ENCODE measurements around the gene CLIP4.
A peak's percentile ranks its signal among the peaks of the same experiment; 100 is the strongest.

The CLIP4 gene, protein sequence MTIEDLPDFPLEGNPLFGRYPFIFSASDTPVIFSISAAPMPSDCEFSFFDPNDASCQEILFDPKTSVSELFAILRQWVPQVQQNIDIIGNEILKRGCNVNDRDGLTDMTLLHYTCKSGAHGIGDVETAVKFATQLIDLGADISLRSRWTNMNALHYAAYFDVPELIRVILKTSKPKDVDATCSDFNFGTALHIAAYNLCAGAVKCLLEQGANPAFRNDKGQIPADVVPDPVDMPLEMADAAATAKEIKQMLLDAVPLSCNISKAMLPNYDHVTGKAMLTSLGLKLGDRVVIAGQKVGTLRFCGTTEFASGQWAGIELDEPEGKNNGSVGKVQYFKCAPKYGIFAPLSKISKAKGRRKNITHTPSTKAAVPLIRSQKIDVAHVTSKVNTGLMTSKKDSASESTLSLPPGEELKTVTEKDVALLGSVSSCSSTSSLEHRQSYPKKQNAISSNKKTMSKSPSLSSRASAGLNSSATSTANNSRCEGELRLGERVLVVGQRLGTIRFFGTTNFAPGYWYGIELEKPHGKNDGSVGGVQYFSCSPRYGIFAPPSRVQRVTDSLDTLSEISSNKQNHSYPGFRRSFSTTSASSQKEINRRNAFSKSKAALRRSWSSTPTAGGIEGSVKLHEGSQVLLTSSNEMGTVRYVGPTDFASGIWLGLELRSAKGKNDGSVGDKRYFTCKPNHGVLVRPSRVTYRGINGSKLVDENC

GRCh38 chr2:29114946-29115609 is at the start of gene CLIP4:
Gene CLIP4 (plus strand): TSS chr2:29115415. CDS start chr2:29121389, 5,974 bp downstream.
- peak within 1 kb of the TSS; percentile 92 for H3K9ac ChIP-seq (ENCODE audit: low read length)
- DNase-seq (ENCODE audit: low read depth) = peak; percentile 88
- H3K4me3 ChIP-seq (ENCODE audit: low read length) = peak within 1 kb of the TSS; percentile 94
- peaks cover 53% of the 10 kb centered on the region for H3K4me1 ChIP-seq (ENCODE audit: control insufficient read depth, insufficient read depth, low read length)
- H3K27me3 ChIP-seq (replicated peaks; ENCODE audit: control insufficient read depth, insufficient read depth, low read length) = no peaks in the 10 kb centered on the region
- no peaks in the 10 kb centered on the region for H3K9me3 ChIP-seq (ENCODE audit: control insufficient read depth, low read length)
- no peaks in the 10 kb centered on the region for H3K36me3 ChIP-seq (ENCODE audit: control insufficient read depth, insufficient read depth, low read length, severe bottlenecking)

GRCh38 chr2:29066271-29066860 is 48.8 kb upstream of the CLIP4 start:
- no peak overlapping the region for H3K4me3 ChIP-seq (ENCODE audit: low read length)
- H3K9ac ChIP-seq (ENCODE audit: low read length) = no peak overlapping the region
- peak; percentile 79 for DNase-seq (ENCODE audit: low read depth)
- H3K27me3 ChIP-seq (replicated peaks; ENCODE audit: control insufficient read depth, insufficient read depth, low read length) = no peaks in the 10 kb centered on the region
- peaks cover 46% of the 10 kb centered on the region for H3K4me1 ChIP-seq (ENCODE audit: control insufficient read depth, insufficient read depth, low read length)
- H3K9me3 ChIP-seq (ENCODE audit: control insufficient read depth, low read length) = no peaks in the 10 kb centered on the region
- H3K36me3 ChIP-seq (ENCODE audit: control insufficient read depth, insufficient read depth, low read length, severe bottlenecking) = no peaks in the 10 kb centered on the region

DNA sequence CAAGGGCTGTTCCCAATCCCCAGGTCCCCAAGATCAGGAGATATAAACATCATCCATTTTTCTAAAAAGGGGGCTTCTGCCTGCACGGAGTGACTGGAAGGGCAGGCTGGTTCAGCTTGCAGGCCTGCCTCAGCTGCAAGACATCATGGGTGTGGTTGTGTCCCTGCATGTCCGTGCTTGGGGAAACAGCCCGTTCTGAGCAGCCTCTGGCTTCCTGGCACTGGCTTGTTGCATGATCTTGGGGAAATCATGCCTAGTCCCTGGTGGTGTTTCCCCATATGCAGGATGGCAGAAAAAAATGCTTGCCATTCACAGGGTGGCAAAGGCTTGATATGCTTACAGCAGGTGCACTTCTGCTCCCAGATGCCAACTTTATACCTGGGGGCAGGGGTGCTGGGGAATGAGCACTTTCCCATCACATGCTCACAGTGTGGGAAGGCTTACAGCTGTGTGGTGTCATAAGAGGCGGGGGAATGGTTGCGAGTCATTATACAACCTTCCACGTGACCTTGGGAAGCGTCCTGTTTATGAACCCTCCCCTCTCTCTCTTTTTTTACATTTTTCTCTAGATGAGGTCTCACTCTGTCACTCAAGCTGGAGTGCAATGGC is 48.1 kb upstream of the CLIP4 start:
- Histone ChIP-seq H3K4me3 (ENCODE audit: low read length) (no peak overlapping the region), H3K9ac (ENCODE audit: low read length) (no peak overlapping the region), H3K27me3 (replicated peaks; ENCODE audit: control insufficient read depth, insufficient read depth, low read length) (peaks cover 3% of the 10 kb centered on the region), H3K9me3 (ENCODE audit: control insufficient read depth, low read length) (no peaks in the 10 kb centered on the region), H3K4me1 (ENCODE audit: control insufficient read depth, insufficient read depth, low read length) (peaks cover 46% of the 10 kb centered on the region), H3K36me3 (ENCODE audit: control insufficient read depth, insufficient read depth, low read length, severe bottlenecking) (no peaks in the 10 kb centered on the region)
- DNase-seq (ENCODE audit: low read depth) = no peak

DNA sequence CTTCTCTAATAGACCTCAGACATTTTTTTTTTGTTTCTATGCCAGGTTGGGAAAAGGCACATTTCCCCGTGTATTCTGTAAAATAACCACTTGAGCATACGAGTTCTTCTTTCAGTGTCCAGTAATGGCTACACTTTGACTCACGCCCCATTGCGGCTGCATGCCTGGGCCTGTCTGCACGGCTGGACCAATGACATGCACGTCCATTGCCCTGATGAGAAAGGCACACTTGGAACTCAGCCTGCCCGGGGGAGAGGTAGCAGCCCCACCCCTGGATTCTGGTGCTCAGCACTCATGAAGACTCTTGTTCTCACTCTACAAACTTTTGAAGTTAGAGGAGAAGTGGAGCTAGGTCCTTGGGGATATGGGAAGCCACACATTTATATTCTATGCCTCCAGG is 46.7 kb upstream of the CLIP4 start:
- H3K36me3 ChIP-seq (ENCODE audit: control insufficient read depth, insufficient read depth, low read length, severe bottlenecking) = no peaks in the 10 kb centered on the region
- H3K4me3 ChIP-seq (ENCODE audit: low read length) = no peak overlapping the region
- no peaks in the 10 kb centered on the region for H3K9me3 ChIP-seq (ENCODE audit: control insufficient read depth, low read length)
- H3K9ac ChIP-seq (ENCODE audit: low read length) = no peak overlapping the region
- DNase-seq (ENCODE audit: low read depth) = no peak
- peaks cover 9% of the 10 kb centered on the region for H3K27me3 ChIP-seq (replicated peaks; ENCODE audit: control insufficient read depth, insufficient read depth, low read length)
- H3K4me1 ChIP-seq (ENCODE audit: control insufficient read depth, insufficient read depth, low read length) = peaks cover 37% of the 10 kb centered on the region

GRCh38 chr2:29070526-29070925 is 44.7 kb upstream of the CLIP4 start:
- no peak for DNase-seq (ENCODE audit: low read depth)
- peaks cover 9% of the 10 kb centered on the region for H3K27me3 ChIP-seq (replicated peaks; ENCODE audit: control insufficient read depth, insufficient read depth, low read length)
- no peaks in the 10 kb centered on the region for H3K36me3 ChIP-seq (ENCODE audit: control insufficient read depth, insufficient read depth, low read length, severe bottlenecking)
- H3K4me1 ChIP-seq (ENCODE audit: control insufficient read depth, insufficient read depth, low read length) = peaks cover 17% of the 10 kb centered on the region
- H3K4me3 ChIP-seq (ENCODE audit: low read length) = no peak overlapping the region
- no peaks in the 10 kb centered on the region for H3K9me3 ChIP-seq (ENCODE audit: control insufficient read depth, low read length)
- H3K9ac ChIP-seq (ENCODE audit: low read length) = no peak overlapping the region

- no peak for DNase-seq (ENCODE audit: low read depth)
- Histone ChIP-seq H3K9ac (ENCODE audit: low read length) (no peak overlapping the region), H3K4me3 (ENCODE audit: low read length) (no peak overlapping the region), H3K27me3 (replicated peaks; ENCODE audit: control insufficient read depth, insufficient read depth, low read length) (peaks cover 9% of the 10 kb centered on the region), H3K36me3 (ENCODE audit: control insufficient read depth, insufficient read depth, low read length, severe bottlenecking) (no peaks in the 10 kb centered on the region), H3K9me3 (ENCODE audit: control insufficient read depth, low read length) (no peaks in the 10 kb centered on the region), H3K4me1 (ENCODE audit: control insufficient read depth, insufficient read depth, low read length) (peaks cover 9% of the 10 kb centered on the region)
Observed at GRCh38 chr2:29071032-29071975, 43.9 kb upstream of the CLIP4 start.

GRCh38 chr2:29072251-29072650 is 43.0 kb upstream of the CLIP4 start:
- Histone ChIP-seq H3K4me3 (ENCODE audit: low read length) (no peak overlapping the region), H3K9me3 (ENCODE audit: control insufficient read depth, low read length) (no peaks in the 10 kb centered on the region), H3K27me3 (replicated peaks; ENCODE audit: control insufficient read depth, insufficient read depth, low read length) (peaks cover 9% of the 10 kb centered on the region), H3K9ac (ENCODE audit: low read length) (no peak overlapping the region), H3K36me3 (ENCODE audit: control insufficient read depth, insufficient read depth, low read length, severe bottlenecking) (no peaks in the 10 kb centered on the region), H3K4me1 (ENCODE audit: control insufficient read depth, insufficient read depth, low read length) (peaks cover 5% of the 10 kb centered on the region)
- DNase-seq (ENCODE audit: low read depth) = no peak

DNA sequence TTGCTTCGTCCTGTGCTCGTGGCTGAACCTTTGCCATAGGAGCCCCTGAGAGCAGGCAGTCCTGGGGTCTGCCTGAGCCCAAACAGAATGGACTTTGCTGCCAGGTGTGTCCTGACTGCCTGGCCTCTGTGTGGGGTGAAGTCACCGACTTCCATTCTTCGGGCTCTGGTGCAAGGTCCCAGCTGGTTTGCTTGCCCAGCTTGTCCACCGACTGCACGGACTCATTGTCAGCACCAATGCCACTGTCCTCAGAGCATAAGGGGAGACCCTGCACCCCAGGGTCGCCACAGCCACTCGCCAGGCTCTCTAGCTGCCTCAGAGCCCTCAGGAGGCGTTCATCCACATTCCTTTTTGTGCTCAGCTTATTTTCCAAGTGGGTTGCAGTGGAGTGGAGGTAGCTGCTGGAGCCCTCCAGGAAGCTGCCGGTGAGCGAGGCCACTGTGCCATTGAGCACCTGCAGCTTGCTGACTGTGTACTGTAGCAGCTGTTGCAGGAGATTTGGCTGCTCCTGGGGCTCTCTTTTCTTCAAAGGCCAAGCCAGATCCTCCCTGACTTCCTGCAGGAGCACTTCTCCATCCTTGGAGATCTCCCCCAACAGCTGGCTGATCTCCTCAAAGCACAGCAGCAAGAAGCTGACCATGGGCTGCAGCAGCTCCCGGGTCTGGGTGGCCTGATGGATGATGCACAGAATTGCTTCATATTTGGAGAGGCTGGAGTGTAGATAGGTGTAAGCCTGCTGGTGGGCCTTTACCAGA is 42.1 kb upstream of the CLIP4 start:
- peaks cover 5% of the 10 kb centered on the region for H3K4me1 ChIP-seq (ENCODE audit: control insufficient read depth, insufficient read depth, low read length)
- no peak overlapping the region for H3K4me3 ChIP-seq (ENCODE audit: low read length)
- H3K36me3 ChIP-seq (ENCODE audit: control insufficient read depth, insufficient read depth, low read length, severe bottlenecking) = no peaks in the 10 kb centered on the region
- H3K27me3 ChIP-seq (replicated peaks; ENCODE audit: control insufficient read depth, insufficient read depth, low read length) = peaks cover 9% of the 10 kb centered on the region
- H3K9ac ChIP-seq (ENCODE audit: low read length) = no peak overlapping the region
- DNase-seq (ENCODE audit: low read depth) = no peak
- no peaks in the 10 kb centered on the region for H3K9me3 ChIP-seq (ENCODE audit: control insufficient read depth, low read length)

- Histone ChIP-seq H3K9me3 (ENCODE audit: control insufficient read depth, low read length) (peaks cover 1% of the 10 kb centered on the region), H3K27me3 (replicated peaks; ENCODE audit: control insufficient read depth, insufficient read depth, low read length) (peaks cover 9% of the 10 kb centered on the region), H3K9ac (ENCODE audit: low read length) (no peak overlapping the region), H3K4me1 (ENCODE audit: control insufficient read depth, insufficient read depth, low read length) (peaks cover 5% of the 10 kb centered on the region), H3K4me3 (ENCODE audit: low read length) (no peak overlapping the region), H3K36me3 (ENCODE audit: control insufficient read depth, insufficient read depth, low read length, severe bottlenecking) (no peaks in the 10 kb centered on the region)
- no peak for DNase-seq (ENCODE audit: low read depth)
Observed at GRCh38 chr2:29073933-29074332, 41.3 kb upstream of the CLIP4 start.

All from adipocyte (in vitro differentiated cells).